ENCODE results near the gene SOX1.

Gene SOX1

DNA sequence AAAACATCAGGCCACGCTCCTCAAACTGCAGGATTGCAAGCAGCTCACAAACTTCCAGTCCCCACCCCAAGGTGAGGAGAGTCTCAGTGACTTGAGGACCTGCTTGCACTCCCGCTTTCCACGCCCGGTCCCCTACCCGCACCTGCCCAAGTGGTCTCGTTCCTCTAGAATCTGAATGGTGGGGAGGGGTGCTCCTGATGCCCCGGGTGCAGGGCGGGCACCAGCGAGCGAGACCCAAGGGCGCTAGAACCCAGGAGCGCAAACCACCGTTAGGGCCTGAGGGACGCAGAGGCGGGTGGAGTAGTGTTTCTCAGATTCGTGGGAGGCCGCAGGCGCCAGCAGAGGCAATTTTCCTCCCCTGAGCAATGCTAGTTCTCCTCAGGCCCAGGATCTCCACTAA is 40.3 kb downstream of the SOX1 start:
- WGBS, result 66% methylated on average over 18 of the region's 18 CpGs
- no peak overlapping the region for H2BK120ac ChIP-seq (ENCODE audit: low read depth, low read length)
- H3K36me3 ChIP-seq (ENCODE audit: control insufficient read depth in 1 of 2, insufficient read depth in 2 of 2, low read depth in 1 of 2, low read length in 2 of 2), result no peaks in the 10 kb centered on the region
- H3K9ac ChIP-seq (ENCODE audit: low read length), result no peak overlapping the region
- H4K91ac ChIP-seq (ENCODE audit: low read length), result no peak overlapping the region
- no peak overlapping the region for H3K23ac ChIP-seq (ENCODE audit: low read length in 2 of 2)
- H4K8ac ChIP-seq (ENCODE audit: low read length), result no peak overlapping the region
- no peaks in the 10 kb centered on the region for H3K79me1 ChIP-seq (replicated peaks; ENCODE audit: low read length, poor library complexity, severe bottlenecking)
- H3K9me3 ChIP-seq (ENCODE audit: control insufficient read depth, low read length), result no peaks in the 10 kb centered on the region
- no peak overlapping the region for H3K4me3 ChIP-seq (ENCODE audit: insufficient read depth in 1 of 2, low read depth in 1 of 2, low read length in 2 of 2)
- H2AFZ ChIP-seq (ENCODE audit: low read depth, low read length), result no peak overlapping the region
- no peak for DNase-seq
- H3K4ac ChIP-seq (ENCODE audit: low read depth in 1 of 2, low read length in 2 of 2), result no peak overlapping the region
- no peak overlapping the region for H3K4me2 ChIP-seq (ENCODE audit: low read length, poor library complexity, severe bottlenecking)
- H2AK5ac ChIP-seq (ENCODE audit: low read length, severe bottlenecking), result no peak overlapping the region
- H3K27me3 ChIP-seq (ENCODE audit: control insufficient read depth in 1 of 2, insufficient read depth in 1 of 2, low read length in 2 of 2), result peaks cover 54 to 64% of the 10 kb centered on the region in 2 experiments
- H2BK15ac ChIP-seq (ENCODE audit: low read depth, poor library complexity, severe bottlenecking), result no peak overlapping the region
- no peak overlapping the region for H3K14ac ChIP-seq (ENCODE audit: low read length in 2 of 2)
- H3K18ac ChIP-seq (ENCODE audit: low read depth in 1 of 2, low read length in 2 of 2), result no peak overlapping the region
- no peak overlapping the region for H3K27ac ChIP-seq (ENCODE audit: low read length, poor library complexity, severe bottlenecking)
- no peak overlapping the region for H2BK5ac ChIP-seq (ENCODE audit: low read depth, low read length, poor library complexity, severe bottlenecking)
- peaks cover 6% of the 10 kb centered on the region for H3K4me1 ChIP-seq (ENCODE audit: control insufficient read depth, insufficient read depth, low read depth, low read length)
- H2BK12ac ChIP-seq (ENCODE audit: low read length in 2 of 2), result no peak overlapping the region

GRCh38 chr13:112110479-112110878 is 43.5 kb downstream of the SOX1 start:
- Histone ChIP-seq H3K23ac (ENCODE audit: low read length in 2 of 2) (no peak overlapping the region), H2BK12ac (ENCODE audit: low read length in 2 of 2) (no peak overlapping the region), H3K9me3 (ENCODE audit: control insufficient read depth, low read length) (peaks cover 3% of the 10 kb centered on the region), H3K18ac (ENCODE audit: low read depth in 1 of 2, low read length in 2 of 2) (no peak overlapping the region), H3K4me3 (ENCODE audit: insufficient read depth in 1 of 2, low read depth in 1 of 2, low read length in 2 of 2) (no peak overlapping the region), H3K9ac (ENCODE audit: low read length) (no peak overlapping the region), H3K4ac (ENCODE audit: low read depth in 1 of 2, low read length in 2 of 2) (no peak overlapping the region), H2BK15ac (ENCODE audit: low read depth, poor library complexity, severe bottlenecking) (no peak overlapping the region), H2BK120ac (ENCODE audit: low read depth, low read length) (no peak overlapping the region), H4K91ac (ENCODE audit: low read length) (no peak overlapping the region), H4K8ac (ENCODE audit: low read length) (no peak overlapping the region), H3K4me1 (ENCODE audit: control insufficient read depth, insufficient read depth, low read depth, low read length) (peaks cover 1% of the 10 kb centered on the region), H3K4me2 (ENCODE audit: low read length, poor library complexity, severe bottlenecking) (no peak overlapping the region), H2BK5ac (ENCODE audit: low read depth, low read length, poor library complexity, severe bottlenecking) (no peak overlapping the region), H3K27ac (ENCODE audit: low read length, poor library complexity, severe bottlenecking) (no peak overlapping the region), H3K36me3 (ENCODE audit: control insufficient read depth in 1 of 2, insufficient read depth in 2 of 2, low read depth in 1 of 2, low read length in 2 of 2) (no peaks in the 10 kb centered on the region), H3K27me3 (ENCODE audit: control insufficient read depth in 1 of 2, insufficient read depth in 1 of 2, low read length in 2 of 2) (peaks cover 26 to 45% of the 10 kb centered on the region in 2 experiments), H2AFZ (ENCODE audit: low read depth, low read length) (no peak overlapping the region), H2AK5ac (ENCODE audit: low read length, severe bottlenecking) (no peak overlapping the region), H3K14ac (ENCODE audit: low read length in 2 of 2) (no peak overlapping the region), H3K79me1 (replicated peaks; ENCODE audit: low read length, poor library complexity, severe bottlenecking) (no peaks in the 10 kb centered on the region)
- DNase-seq, result no peak

- Histone ChIP-seq H3K23ac (ENCODE audit: low read length in 2 of 2) (no peak overlapping the region), H3K4me2 (ENCODE audit: low read length, poor library complexity, severe bottlenecking) (no peak overlapping the region), H2BK5ac (ENCODE audit: low read depth, low read length, poor library complexity, severe bottlenecking) (no peak overlapping the region), H3K4ac (ENCODE audit: low read depth in 1 of 2, low read length in 2 of 2) (no peak overlapping the region), H3K4me1 (ENCODE audit: control insufficient read depth, insufficient read depth, low read depth, low read length) (peaks cover 1% of the 10 kb centered on the region), H4K8ac (ENCODE audit: low read length) (no peak overlapping the region), H2BK120ac (ENCODE audit: low read depth, low read length) (no peak overlapping the region), H3K14ac (ENCODE audit: low read length in 2 of 2) (no peak overlapping the region), H3K27ac (ENCODE audit: low read length, poor library complexity, severe bottlenecking) (no peak overlapping the region), H4K91ac (ENCODE audit: low read length) (no peak overlapping the region), H3K27me3 (ENCODE audit: control insufficient read depth in 1 of 2, insufficient read depth in 1 of 2, low read length in 2 of 2) (peaks cover 17 to 36% of the 10 kb centered on the region in 2 experiments), H3K36me3 (ENCODE audit: control insufficient read depth in 1 of 2, insufficient read depth in 2 of 2, low read depth in 1 of 2, low read length in 2 of 2) (no peaks in the 10 kb centered on the region), H2BK15ac (ENCODE audit: low read depth, poor library complexity, severe bottlenecking) (no peak overlapping the region), H3K9ac (ENCODE audit: low read length) (no peak overlapping the region), H3K4me3 (ENCODE audit: insufficient read depth in 1 of 2, low read depth in 1 of 2, low read length in 2 of 2) (no peak overlapping the region), H2BK12ac (ENCODE audit: low read length in 2 of 2) (no peak overlapping the region), H2AK5ac (ENCODE audit: low read length, severe bottlenecking) (no peak overlapping the region), H2AFZ (ENCODE audit: low read depth, low read length) (no peak overlapping the region), H3K9me3 (ENCODE audit: control insufficient read depth, low read length) (peaks cover 3% of the 10 kb centered on the region), H3K18ac (ENCODE audit: low read depth in 1 of 2, low read length in 2 of 2) (no peak overlapping the region), H3K79me1 (replicated peaks; ENCODE audit: low read length, poor library complexity, severe bottlenecking) (no peaks in the 10 kb centered on the region)
- WGBS, result 84% methylated on average over 7 of the region's 10 CpGs
- DNase-seq, result no peak
Observed at GRCh38 chr13:112111239-112111857, 44.4 kb downstream of the SOX1 start.

DNA sequence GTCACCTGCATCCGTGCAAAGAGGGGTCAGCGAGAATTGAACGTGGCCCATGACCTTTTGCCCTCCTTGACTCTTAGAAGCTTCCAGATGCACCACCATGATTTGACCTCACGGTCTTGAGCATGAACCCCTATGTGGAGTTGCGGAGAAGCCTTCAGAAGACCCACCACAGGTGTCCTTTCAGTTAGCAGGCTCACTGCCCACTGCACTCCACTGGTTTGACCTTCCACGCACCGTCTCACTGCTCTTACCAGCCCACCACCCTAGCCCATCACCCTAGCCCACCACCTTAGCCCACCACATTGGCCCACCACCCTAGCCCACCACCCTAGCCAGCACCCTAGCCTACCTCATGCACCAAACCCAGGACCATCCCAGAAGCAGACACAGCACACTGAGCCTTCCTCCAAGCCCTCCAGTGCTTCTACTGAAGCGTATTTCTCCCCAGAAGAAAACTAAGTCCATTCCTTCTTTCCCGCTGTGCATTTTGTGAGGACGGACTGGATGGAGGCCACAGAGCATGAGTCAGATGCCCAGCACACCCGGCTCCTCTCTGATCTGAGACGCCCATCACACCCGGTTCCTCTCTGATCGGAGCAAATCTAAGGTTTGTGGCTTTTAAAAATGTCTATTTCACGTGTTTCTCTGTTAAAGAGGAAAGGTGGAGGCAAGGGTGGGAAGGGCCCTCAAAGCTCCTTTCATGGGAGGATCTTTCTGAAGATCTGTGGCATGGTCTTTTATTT is 45.8 kb downstream of the SOX1 start:
- Histone ChIP-seq H2BK120ac (ENCODE audit: low read depth, low read length) (no peak overlapping the region), H3K4me2 (ENCODE audit: low read length, poor library complexity, severe bottlenecking) (no peak overlapping the region), H3K14ac (ENCODE audit: low read length in 2 of 2) (no peak overlapping the region), H3K18ac (ENCODE audit: low read depth in 1 of 2, low read length in 2 of 2) (no peak overlapping the region), H3K27me3 (ENCODE audit: control insufficient read depth in 1 of 2, insufficient read depth in 1 of 2, low read length in 2 of 2) (peaks cover 4 to 23% of the 10 kb centered on the region in 2 experiments), H3K9me3 (ENCODE audit: control insufficient read depth, low read length) (peaks cover 3% of the 10 kb centered on the region), H2BK12ac (ENCODE audit: low read length in 2 of 2) (no peak overlapping the region), H2BK5ac (ENCODE audit: low read depth, low read length, poor library complexity, severe bottlenecking) (no peak overlapping the region), H3K36me3 (ENCODE audit: control insufficient read depth in 1 of 2, insufficient read depth in 2 of 2, low read depth in 1 of 2, low read length in 2 of 2) (no peaks in the 10 kb centered on the region), H3K23ac (ENCODE audit: low read length in 2 of 2) (no peak overlapping the region), H3K9ac (ENCODE audit: low read length) (no peak overlapping the region), H3K4ac (ENCODE audit: low read depth in 1 of 2, low read length in 2 of 2) (no peak overlapping the region), H3K4me3 (ENCODE audit: insufficient read depth in 1 of 2, low read depth in 1 of 2, low read length in 2 of 2) (no peak overlapping the region), H4K8ac (ENCODE audit: low read length) (no peak overlapping the region), H2BK15ac (ENCODE audit: low read depth, poor library complexity, severe bottlenecking) (no peak overlapping the region), H4K91ac (ENCODE audit: low read length) (no peak overlapping the region), H3K4me1 (ENCODE audit: control insufficient read depth, insufficient read depth, low read depth, low read length) (peaks cover 1% of the 10 kb centered on the region), H2AFZ (ENCODE audit: low read depth, low read length) (no peak overlapping the region), H3K27ac (ENCODE audit: low read length, poor library complexity, severe bottlenecking) (no peak overlapping the region), H3K79me1 (replicated peaks; ENCODE audit: low read length, poor library complexity, severe bottlenecking) (no peaks in the 10 kb centered on the region), H2AK5ac (ENCODE audit: low read length, severe bottlenecking) (no peak overlapping the region)
- WGBS, result 79% methylated on average over 15 of the region's 15 CpGs
- DNase-seq, result no peak
